HepG2 (cell line): ENCODE measurements around the gene FGGY. TPM values are rescaled to one million over a fixed set of nuclear protein-coding genes. Genes with fewer than 3 reads are reported as not detected.
A peak's percentile ranks its signal among the peaks of the same experiment; 100 is the strongest.

Experiments
- FOSL2 ChIP-seq: sonication (generic); formaldehyde crosslinking; IDR thresholded peaks from 2 replicates; pipeline ENCODE4 v1.4.0; 2020; ENCODE audit warnings: missing genetic modification reagents
- SMARCC2 ChIP-seq: fragments of 450-650 bp; IDR thresholded peaks from 2 replicates; pipeline ENCODE4 v1.6.1; 2017; ENCODE audit warnings: antibody characterized with exemption, mild to moderate bottlenecking
- SMC3 ChIP-seq: IDR thresholded peaks from 2 replicates; pipeline ENCODE4 v1.6.1; 2011; ENCODE audit warnings: low read length, improper control_type of control experiment
- ZNF230 ChIP-seq: sonication (generic); formaldehyde crosslinking; IDR thresholded peaks from 2 replicates; pipeline ENCODE4 v1.4.0; 2020; ENCODE audit warnings: mild to moderate bottlenecking, missing genetic modification reagents
- ZNF24 ChIP-seq: fragments of 450-650 bp; IDR thresholded peaks from 2 replicates; pipeline ENCODE4 v1.6.1; 2017; ENCODE audit warnings: antibody characterized with exemption, mild to moderate bottlenecking
- polyA plus RNA-seq, 8 experiments: library from polyadenylated mRNA; depleted of rRNA in 3 of 8; stranded (reverse) in 7 of 8; unstranded in 1 of 8; fragments of >200 nt; fragmentation: Illumina TruSeq in 4 of 8; extraction: Trizol in 4 of 8; gene quantifications; 2 replicates each; pipeline versions ENCODE4 v1.2.1 to v1.2.3, GENCODE V29; 2011 to 2016; ENCODE audit warnings: low read depth in 4 of 8, missing spikeins in 1 of 8, mixed read lengths in 1 of 8; ENCODE audit not compliant: insufficient read depth in 1 of 8
- total RNA-seq, 5 experiments: library from RNA; depleted of rRNA; stranded (reverse); fragments of >200 nt; fragmentation: Illumina TruSeq; extraction: Trizol; gene quantifications; 2 replicates each; pipeline ENCODE4 v1.2.3, GENCODE V29; 2016; ENCODE audit warnings: low read depth in 1 of 5
- TF ChIP-seq, protein P1 (sequence below): sonication (generic); formaldehyde crosslinking; IDR thresholded peaks from 2 replicates; pipeline ENCODE4 v1.4.0; 2020; ENCODE audit warnings: mild to moderate bottlenecking, missing genetic modification reagents
- TF ChIP-seq, protein P2 (sequence below): IDR thresholded peaks from 2 replicates; pipeline ENCODE4 v1.6.1; 2016; ENCODE audit warnings: low read depth
- TF ChIP-seq, protein P3 (sequence below): IDR thresholded peaks from 2 replicates; pipeline ENCODE4 v1.6.1; 2016; ENCODE audit warnings: missing genetic modification reagents, missing compliant biosample characterization
- TF ChIP-seq, protein P4 (sequence below): sonication (generic); formaldehyde crosslinking; conservative IDR thresholded peaks from 2 replicates; pipeline ENCODE4 v1.8.1; 2023; ENCODE audit warnings: missing genetic modification reagents
- TF ChIP-seq, protein P5 (sequence below): sonication (generic); formaldehyde crosslinking; IDR thresholded peaks from 2 replicates; pipeline ENCODE4 v1.5.1; 2020; ENCODE audit warnings: missing genetic modification reagents, mild to moderate bottlenecking, borderline replicate concordance
- TF ChIP-seq, protein P6 (sequence below): sonication (generic); formaldehyde crosslinking; IDR thresholded peaks from 2 replicates; pipeline ENCODE4 v1.5.0; 2020; ENCODE audit warnings: mild to moderate bottlenecking, low read depth, missing genetic modification reagents, borderline replicate concordance
- TF ChIP-seq, protein P7 (sequence below): IDR thresholded peaks from 2 replicates; pipeline ENCODE4 v1.6.1; 2016; ENCODE audit warnings: mild to moderate bottlenecking
- TF ChIP-seq, protein P8 (sequence below): sonication (generic); formaldehyde crosslinking; IDR thresholded peaks from 2 replicates; pipeline ENCODE4 v1.5.0; 2020; ENCODE audit warnings: missing genetic modification reagents

Gene FGGY
- total and polyA plus RNA-seq, 2 of the 13 experiments (the other 11 are each of a cell fraction or from before 2014, with no cell fraction given) = 15.7 to 27.5 TPM

DNA sequence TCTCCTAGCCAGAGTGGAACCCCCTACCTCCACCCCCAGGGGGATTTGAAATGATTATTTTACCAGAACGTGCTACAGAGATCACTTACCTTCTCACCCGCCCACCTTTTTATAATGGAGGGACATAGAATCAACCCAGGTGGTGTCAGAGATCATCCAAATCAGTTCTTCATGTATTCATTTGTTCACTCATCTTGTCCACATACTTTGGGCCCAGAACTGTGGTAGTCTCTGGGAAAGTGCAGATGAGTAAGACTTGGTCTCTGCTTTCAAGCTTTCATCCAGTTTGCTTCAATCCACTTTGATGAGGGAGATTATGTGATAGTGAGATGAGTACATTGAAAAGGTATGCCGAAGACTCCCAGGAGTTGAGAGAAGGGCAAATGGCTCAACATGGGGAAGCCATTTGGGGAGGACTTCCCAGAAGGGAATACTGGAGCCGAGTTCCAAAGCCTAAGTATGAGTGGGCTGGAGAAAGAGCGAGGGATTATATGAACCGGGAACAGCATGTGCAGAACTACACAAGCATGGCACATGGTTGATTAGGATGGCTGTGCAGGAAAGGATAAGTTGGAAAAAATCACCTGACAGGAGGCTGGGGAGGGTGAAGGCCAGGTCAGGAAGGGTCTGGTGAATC is 1.9 kb downstream of the FGGY start (continued):
- TF ChIP-seq, protein P1, sequence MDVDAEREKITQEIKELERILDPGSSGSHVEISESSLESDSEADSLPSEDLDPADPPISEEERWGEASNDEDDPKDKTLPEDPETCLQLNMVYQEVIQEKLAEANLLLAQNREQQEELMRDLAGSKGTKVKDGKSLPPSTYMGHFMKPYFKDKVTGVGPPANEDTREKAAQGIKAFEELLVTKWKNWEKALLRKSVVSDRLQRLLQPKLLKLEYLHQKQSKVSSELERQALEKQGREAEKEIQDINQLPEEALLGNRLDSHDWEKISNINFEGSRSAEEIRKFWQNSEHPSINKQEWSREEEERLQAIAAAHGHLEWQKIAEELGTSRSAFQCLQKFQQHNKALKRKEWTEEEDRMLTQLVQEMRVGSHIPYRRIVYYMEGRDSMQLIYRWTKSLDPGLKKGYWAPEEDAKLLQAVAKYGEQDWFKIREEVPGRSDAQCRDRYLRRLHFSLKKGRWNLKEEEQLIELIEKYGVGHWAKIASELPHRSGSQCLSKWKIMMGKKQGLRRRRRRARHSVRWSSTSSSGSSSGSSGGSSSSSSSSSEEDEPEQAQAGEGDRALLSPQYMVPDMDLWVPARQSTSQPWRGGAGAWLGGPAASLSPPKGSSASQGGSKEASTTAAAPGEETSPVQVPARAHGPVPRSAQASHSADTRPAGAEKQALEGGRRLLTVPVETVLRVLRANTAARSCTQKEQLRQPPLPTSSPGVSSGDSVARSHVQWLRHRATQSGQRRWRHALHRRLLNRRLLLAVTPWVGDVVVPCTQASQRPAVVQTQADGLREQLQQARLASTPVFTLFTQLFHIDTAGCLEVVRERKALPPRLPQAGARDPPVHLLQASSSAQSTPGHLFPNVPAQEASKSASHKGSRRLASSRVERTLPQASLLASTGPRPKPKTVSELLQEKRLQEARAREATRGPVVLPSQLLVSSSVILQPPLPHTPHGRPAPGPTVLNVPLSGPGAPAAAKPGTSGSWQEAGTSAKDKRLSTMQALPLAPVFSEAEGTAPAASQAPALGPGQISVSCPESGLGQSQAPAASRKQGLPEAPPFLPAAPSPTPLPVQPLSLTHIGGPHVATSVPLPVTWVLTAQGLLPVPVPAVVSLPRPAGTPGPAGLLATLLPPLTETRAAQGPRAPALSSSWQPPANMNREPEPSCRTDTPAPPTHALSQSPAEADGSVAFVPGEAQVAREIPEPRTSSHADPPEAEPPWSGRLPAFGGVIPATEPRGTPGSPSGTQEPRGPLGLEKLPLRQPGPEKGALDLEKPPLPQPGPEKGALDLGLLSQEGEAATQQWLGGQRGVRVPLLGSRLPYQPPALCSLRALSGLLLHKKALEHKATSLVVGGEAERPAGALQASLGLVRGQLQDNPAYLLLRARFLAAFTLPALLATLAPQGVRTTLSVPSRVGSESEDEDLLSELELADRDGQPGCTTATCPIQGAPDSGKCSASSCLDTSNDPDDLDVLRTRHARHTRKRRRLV (CRISPR knock-in tag) = no peak
- TF ChIP-seq SMARCC2 = no peak
- TF ChIP-seq FOSL2 (CRISPR knock-in tag) = peak; percentile 41; the same call in 1 of the 2 replicates
- TF ChIP-seq ZNF24 = 0 out of 2 replicates have a peak, but pooled peaks have one; percentile 30
- TF ChIP-seq, protein P2, sequence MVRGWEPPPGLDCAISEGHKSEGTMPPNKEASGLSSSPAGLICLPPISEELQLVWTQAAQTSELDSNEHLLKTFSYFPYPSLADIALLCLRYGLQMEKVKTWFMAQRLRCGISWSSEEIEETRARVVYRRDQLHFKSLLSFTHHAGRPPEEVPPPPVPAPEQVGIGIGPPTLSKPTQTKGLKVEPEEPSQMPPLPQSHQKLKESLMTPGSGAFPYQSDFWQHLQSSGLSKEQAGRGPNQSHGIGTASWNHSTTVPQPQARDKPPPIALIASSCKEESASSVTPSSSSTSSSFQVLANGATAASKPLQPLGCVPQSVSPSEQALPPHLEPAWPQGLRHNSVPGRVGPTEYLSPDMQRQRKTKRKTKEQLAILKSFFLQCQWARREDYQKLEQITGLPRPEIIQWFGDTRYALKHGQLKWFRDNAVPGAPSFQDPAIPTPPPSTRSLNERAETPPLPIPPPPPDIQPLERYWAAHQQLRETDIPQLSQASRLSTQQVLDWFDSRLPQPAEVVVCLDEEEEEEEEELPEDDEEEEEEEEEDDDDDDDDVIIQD (CRISPR knock-in tag) = peak; percentile 36; the same call in 1 of the 2 replicates
- TF ChIP-seq, protein P3, sequence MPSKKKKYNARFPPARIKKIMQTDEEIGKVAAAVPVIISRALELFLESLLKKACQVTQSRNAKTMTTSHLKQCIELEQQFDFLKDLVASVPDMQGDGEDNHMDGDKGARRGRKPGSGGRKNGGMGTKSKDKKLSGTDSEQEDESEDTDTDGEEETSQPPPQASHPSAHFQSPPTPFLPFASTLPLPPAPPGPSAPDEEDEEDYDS (CRISPR knock-in tag) = no peak
- TF ChIP-seq, protein P4, sequence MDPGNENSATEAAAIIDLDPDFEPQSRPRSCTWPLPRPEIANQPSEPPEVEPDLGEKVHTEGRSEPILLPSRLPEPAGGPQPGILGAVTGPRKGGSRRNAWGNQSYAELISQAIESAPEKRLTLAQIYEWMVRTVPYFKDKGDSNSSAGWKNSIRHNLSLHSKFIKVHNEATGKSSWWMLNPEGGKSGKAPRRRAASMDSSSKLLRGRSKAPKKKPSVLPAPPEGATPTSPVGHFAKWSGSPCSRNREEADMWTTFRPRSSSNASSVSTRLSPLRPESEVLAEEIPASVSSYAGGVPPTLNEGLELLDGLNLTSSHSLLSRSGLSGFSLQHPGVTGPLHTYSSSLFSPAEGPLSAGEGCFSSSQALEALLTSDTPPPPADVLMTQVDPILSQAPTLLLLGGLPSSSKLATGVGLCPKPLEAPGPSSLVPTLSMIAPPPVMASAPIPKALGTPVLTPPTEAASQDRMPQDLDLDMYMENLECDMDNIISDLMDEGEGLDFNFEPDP (CRISPR knock-in tag) = 0 out of 2 replicates have a peak, but pooled peaks have one; percentile 71
- TF ChIP-seq SMC3 = no peak
- no peak for TF ChIP-seq ZNF230 (CRISPR knock-in tag)
- TF ChIP-seq, protein P5, sequence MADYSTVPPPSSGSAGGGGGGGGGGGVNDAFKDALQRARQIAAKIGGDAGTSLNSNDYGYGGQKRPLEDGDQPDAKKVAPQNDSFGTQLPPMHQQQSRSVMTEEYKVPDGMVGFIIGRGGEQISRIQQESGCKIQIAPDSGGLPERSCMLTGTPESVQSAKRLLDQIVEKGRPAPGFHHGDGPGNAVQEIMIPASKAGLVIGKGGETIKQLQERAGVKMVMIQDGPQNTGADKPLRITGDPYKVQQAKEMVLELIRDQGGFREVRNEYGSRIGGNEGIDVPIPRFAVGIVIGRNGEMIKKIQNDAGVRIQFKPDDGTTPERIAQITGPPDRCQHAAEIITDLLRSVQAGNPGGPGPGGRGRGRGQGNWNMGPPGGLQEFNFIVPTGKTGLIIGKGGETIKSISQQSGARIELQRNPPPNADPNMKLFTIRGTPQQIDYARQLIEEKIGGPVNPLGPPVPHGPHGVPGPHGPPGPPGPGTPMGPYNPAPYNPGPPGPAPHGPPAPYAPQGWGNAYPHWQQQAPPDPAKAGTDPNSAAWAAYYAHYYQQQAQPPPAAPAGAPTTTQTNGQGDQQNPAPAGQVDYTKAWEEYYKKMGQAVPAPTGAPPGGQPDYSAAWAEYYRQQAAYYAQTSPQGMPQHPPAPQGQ (CRISPR knock-in tag) = no peak
- TF ChIP-seq, protein P6, sequence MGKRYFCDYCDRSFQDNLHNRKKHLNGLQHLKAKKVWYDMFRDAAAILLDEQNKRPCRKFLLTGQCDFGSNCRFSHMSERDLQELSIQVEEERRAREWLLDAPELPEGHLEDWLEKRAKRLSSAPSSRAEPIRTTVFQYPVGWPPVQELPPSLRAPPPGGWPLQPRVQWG (CRISPR knock-in tag) = no peak
- TF ChIP-seq, protein P7, sequence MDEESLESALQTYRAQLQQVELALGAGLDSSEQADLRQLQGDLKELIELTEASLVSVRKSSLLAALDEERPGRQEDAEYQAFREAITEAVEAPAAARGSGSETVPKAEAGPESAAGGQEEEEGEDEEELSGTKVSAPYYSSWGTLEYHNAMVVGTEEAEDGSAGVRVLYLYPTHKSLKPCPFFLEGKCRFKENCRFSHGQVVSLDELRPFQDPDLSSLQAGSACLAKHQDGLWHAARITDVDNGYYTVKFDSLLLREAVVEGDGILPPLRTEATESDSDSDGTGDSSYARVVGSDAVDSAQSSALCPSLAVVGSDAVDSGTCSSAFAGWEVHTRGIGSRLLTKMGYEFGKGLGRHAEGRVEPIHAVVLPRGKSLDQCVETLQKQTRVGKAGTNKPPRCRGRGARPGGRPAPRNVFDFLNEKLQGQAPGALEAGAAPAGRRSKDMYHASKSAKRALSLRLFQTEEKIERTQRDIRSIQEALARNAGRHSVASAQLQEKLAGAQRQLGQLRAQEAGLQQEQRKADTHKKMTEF (CRISPR knock-in tag) = no peak
- TF ChIP-seq, protein P8, sequence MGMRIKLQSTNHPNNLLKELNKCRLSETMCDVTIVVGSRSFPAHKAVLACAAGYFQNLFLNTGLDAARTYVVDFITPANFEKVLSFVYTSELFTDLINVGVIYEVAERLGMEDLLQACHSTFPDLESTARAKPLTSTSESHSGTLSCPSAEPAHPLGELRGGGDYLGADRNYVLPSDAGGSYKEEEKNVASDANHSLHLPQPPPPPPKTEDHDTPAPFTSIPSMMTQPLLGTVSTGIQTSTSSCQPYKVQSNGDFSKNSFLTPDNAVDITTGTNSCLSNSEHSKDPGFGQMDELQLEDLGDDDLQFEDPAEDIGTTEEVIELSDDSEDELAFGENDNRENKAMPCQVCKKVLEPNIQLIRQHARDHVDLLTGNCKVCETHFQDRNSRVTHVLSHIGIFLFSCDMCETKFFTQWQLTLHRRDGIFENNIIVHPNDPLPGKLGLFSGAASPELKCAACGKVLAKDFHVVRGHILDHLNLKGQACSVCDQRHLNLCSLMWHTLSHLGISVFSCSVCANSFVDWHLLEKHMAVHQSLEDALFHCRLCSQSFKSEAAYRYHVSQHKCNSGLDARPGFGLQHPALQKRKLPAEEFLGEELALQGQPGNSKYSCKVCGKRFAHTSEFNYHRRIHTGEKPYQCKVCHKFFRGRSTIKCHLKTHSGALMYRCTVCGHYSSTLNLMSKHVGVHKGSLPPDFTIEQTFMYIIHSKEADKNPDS = no peak
